NCI-H82 treated with DMSO at 0.1 percent for 48 hours (cell line): ENCODE results near the gene SPAG6.

Experiments
- DNase-seq: peaks from one replicate; lab custom pipeline; 2025; ENCODE audit not compliant: unreplicated experiment; lab: John Stamatoyannopoulos, UW

Gene SPAG6

DNA sequence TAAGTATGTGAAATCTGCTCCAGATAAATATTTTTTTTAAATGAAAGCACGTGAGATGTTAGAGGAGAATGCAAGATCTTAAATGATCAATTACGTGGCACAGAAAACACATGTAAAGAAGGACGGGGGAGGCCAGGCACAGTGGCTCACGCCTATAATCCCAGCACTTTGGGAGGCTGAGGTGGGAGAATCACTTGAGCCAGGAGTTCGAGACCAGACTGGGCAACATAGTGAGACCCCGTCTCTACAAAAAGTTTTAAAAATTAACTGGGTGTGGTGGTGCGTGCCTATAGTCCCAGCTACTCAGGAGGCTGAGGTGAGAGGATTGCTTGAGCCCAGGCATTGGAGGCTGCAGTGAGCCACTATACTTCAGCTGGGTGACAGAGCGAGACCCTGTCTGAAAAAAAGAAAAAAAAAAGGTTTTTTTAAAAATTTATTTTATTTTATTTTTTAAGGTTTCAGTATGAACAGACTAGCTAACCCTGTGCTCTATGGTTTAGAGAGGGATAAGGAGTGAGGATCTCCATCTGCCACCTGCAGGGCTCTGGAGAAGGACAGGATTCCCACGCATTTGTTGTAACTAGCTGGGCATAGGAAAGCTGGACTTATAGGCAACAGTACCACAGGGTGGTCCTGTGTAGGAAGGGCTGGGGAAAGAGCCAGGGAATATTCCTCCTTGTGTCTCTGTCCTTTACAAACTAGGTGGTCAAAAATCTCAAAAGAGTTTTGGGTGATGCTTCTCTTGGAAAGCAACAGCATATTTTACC lies 113.2 kb downstream of the SPAG6 start:
- no peak for DNase-seq

DNA sequence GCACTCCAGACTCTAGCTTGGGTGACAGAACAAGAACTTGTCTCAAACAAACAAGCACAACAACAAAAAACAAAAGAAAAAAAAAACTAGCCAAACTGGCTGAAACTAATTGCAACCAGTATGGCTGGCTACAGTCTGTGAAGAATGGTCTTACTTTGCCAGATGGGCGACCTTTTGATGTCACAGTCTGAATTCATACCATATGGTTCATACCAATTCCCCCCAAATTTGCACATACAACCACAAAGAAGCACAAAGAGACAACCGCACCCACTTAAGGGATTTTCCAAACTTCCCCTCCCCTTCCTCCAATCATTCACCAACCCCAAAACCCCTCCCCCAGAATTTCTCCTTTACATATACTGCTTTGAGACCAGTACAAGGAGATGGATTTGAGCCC lies 114.2 kb downstream of the SPAG6 start:
- no peak for DNase-seq

DNA sequence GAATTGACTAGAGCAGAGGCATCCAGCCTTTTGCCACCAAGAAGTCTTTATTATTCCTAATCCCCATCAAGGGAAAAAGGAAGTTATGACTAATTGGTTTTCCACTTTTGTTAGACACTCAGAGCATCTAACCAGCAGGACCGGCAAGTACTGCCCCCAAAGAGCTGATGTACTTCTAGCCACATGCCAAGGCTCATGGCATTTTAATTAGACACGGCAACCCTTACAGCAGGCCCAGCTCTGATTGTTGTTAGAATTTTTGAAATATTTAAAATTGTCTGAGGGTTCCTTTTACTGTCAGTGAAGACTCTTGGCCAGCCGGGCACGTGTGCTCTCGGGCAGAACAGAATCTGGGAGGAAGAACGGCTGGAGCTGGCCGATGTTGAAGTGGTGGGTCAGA lies 114.8 kb downstream of the SPAG6 start:
- no peak for DNase-seq

DNA sequence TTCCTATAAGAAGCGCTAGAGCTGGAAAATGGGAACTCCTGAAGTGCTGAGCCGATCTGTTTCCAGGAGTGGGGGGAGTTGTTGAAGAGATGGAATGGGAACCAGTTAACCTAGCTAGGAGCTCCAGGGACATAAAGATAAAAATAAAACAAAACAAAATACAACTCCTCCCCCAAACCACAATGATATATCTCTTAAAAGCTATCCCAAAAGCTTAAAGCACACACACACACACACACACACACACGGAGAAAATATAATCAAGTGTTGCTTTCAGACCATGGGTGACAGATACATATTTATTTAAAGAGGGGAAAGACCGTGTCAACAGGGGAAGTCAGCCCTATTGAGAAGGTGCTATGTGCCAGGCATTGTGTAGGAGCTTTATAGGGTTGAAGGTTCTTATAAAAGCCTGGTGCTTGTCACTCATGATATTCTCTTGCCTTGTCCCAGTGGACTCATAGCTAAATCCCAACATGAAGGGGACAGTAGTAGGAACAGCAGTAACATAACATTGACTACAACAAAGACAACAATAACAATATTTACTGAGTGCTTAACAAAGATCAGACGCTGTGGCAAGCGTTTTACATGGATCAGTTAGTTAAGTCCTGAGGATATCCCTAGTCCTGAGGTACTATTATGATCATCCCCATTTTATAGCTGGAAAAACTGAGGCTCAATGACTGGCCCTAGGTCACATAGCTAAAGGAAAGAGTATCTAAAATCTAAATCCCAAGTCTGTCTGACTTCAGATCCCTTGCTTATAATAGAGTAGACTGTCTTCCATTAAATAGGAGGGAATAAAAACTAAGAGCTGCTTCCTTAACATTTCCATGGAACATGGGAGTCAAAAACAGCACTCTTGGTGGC lies 115.5 kb downstream of the SPAG6 start:
- DNase-seq: no peak

DNA sequence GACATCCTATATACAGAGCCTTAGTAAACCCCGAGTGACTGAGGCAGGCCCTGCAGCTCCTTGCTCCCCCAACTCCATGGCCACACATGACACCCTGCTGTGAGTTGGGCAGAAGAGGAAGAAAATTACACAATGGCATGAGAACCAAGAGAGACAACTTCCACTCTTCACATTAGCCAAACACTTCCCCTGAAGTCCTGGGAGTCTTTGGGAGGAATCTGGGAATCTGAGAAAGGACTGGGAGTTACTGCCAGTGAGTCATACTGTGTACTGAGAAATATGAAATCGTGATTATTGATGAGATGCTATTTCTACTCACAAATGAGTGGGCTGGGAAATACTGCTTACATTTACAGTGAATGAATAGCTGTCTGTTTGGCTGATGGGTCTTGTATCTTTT lies 116.6 kb downstream of the SPAG6 start:
- DNase-seq: no peak

DNA sequence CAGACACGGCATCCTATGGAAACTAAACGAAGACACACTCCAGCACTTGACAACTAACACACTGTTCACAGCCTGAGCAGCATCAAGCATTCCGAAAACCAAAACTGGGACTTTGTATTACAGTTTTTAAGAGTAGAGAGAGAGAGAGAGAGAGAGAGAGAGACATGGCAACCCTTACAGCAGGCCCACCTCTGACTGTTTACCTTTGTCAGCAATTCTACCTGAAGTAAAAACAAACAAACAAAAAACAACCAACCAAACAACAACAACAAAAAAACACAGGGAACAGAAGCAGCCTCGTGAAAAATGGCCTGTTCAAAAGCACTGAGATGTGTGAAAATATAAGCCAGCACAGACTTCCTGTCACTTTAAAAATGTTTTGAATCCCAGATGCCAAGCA lies 118.0 kb downstream of the SPAG6 start:
- no peak for DNase-seq

DNA sequence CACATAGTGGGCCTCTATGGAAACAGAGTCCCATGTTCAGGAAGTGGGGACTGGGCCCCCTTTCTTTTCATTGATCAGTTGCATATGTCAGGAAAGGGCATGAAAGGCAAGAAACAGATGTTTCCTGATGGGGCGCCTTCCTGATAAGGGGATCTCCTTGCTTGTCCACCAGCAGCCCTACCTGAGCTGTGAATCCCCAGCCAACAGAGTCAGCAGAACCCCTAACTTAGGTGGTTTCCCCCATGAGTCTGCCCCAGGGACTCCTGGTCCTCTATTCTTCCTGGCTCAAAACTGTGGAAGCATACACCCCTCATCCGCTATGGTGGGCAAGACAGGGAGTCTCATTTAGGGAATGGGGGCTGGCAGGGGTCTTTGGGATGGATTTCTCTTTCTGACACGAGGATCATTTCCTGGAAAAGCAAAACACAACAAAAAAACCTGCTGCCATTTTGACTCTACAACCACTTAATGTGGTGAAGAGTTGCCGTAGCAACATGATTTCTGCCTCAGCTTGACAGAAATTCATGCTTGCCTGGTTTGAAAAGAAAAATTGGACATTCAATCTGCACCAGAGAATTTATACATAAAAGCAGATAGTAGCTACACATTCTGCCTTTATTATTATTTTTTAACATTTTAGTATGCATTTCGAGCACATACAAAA lies 119.8 kb downstream of the SPAG6 start:
- no peak for DNase-seq

DNA sequence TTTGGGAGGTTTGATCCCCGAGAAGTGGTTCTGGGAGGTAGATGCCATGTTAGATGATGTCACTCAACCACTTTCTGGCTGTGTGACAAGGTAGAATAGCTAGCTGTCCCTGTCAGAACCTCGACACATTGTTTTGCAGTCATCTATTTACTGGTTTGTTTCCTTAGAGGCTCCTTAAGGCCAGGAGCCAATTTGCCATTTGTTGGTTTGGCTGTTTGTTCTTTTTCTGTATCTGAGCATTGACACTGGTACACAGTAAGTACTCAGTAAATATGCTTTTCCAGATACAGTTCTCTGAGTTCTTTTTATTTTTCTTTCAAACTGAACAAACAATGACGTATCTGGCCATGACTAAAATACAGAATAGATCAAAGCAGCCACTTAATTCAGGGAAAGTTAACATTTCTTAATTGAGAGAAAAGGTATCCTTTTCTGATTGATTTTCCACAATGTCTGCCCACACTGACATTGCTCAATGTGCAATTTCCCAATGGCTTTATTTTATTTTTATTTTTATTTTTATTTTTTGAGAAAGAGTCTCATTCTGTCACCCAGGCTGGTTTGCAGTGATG lies 121.6 kb downstream of the SPAG6 start:
- no peak for DNase-seq
